GM18867 (cell line): Measurements from ENCODE around the gene RPL23.

Source experiments
- ATAC-seq: cut with Tn5 transposase; IDR thresholded peaks from one replicate; pipeline ENCODE4 v1.9.1; 2021; ENCODE audit warnings: mild to moderate bottlenecking, moderate library complexity; ENCODE audit not compliant: unreplicated experiment

Gene RPL23

DNA sequence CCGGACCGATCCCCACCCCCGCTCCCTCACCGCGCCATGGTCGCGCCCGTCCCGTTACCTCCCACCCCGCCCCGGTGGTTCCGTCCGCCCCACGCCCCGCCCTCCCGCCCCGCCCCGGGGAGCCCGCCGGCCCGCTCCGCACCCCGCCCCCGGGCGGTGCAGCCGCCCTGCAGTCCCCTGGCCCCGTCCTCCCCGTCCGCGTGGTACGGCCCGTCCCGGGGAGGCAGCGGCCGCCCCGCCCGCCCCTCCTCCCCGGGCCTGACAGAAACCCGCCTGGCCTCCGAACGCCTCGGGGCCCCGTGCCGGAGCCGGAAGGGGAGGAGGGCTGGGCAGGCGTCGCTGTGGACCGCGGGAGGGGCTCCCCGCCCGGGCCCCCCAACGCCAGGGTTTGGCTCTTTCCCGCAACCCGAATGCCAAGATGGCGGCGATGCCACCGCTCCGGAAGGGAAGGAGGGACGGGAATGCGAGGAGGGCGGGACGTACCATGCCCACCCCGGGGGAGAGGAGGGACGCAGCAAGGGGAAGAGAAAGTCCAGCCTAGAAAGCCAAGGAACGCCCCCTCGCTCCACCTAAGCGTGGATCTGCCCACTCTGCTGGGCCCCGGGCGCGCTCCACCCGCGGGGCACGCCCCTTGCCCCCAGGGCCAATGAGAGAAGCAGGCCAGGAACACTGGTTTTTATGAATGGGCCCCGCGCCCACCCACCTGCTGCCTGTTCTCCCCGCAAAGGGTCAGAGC, 53.9 kb downstream of the RPL23 start, which contains the start of gene PIP4K2B:
TSS of gene PIP4K2B (minus strand) at position 56 of the 736 bp plus-strand sequence. CDS start 132 bp downstream, outside the sequence.
- ATAC-seq = peak; percentile 83

DNA sequence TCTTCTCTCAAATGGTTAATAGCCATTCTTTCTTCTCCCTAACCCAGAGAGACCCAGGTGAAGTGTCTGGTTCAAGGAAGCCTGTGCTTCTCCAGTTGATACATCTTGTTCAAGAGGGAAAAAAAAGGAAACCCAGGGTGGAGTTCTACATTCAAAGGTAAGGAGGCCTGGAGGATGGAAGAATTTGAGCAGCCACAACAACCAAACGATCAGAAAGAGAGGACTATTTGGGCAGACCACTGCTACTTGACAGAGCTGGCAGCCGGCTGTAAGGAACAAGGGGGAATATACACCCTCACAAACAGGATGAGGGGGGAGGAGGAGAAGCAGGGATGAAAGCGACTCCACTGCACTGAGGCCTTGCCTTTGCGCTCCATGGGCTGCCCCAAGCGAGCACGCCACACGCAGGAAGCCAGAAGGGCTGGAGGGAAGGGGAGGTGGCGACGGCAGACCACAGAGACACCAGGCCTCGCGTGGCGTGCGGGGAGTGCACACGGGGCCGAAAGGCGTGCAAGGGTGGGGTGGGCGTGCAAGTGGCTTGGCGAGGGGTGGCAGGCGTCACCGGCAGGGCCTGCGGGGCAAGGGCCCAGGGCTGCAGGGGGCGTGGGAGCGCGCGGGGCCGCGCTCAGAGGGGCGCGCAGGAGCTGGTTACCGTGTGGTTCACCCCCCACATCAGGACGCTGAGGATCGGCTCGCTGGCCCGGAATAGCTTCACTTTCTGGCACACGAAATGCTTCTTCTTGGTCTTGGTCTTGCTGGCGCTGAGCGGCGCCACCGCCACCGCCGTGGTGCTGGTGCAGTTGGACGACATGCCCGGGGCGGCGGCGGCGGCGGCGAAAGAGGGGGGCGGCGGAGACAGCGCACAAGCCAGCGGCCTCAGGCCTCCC, 54.7 kb downstream of the RPL23 start:
- peak; percentile 22 for ATAC-seq
